NK-92 treated with Interleukin-12 subunit alpha and Interleukin-12 subunit beta, amount 100 ng/mL, for 24 hours (cell line): Measurements from ENCODE around the gene ANXA2R.
"Not testable (repeated sequence)": the region's sequence is repeated elsewhere in the genome, so short reads cannot be mapped to it uniquely, and the experiment has no call there.

ENCODE experiments used
- DNase-seq: peaks from one replicate; lab custom pipeline; 2025; lab: John Stamatoyannopoulos, UW

Gene ANXA2R

DNA sequence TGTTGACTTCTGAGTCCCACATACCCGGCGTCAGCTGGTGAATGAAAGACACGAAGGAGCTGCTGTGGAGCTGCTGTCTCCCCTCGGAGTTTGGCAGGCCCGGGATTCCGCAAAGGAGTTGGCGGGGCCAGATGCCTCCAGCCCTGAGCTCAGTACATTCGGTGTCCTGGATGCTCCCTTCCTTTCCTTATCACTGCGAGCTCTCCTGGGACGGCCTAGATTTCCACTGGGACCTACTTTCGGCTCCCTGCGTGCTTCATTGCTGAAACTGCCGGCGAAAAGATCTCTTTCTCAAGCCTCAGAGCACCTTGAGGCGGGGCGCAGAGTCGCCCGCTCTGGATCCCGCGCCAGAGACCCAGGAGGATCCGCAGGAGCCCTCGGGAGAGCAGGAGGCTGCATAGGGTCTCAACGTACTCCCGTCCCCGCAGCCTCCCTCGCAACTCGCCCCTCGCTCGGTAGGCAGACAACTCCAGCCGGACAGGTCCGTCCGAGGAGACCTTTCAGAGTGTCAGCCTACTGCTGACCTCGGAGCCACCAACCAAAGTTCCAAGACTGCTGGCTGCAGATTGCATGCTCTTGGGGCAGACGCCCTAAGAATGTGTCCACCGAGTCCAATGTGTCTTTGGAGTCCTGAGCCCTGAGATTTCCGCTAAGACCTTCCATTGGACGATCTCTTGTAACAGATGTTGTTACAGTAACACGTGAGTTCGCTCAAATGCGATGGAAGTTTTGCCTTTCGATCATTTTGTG is 6.1 kb downstream of the ANXA2R start:
- no peak for DNase-seq

DNA sequence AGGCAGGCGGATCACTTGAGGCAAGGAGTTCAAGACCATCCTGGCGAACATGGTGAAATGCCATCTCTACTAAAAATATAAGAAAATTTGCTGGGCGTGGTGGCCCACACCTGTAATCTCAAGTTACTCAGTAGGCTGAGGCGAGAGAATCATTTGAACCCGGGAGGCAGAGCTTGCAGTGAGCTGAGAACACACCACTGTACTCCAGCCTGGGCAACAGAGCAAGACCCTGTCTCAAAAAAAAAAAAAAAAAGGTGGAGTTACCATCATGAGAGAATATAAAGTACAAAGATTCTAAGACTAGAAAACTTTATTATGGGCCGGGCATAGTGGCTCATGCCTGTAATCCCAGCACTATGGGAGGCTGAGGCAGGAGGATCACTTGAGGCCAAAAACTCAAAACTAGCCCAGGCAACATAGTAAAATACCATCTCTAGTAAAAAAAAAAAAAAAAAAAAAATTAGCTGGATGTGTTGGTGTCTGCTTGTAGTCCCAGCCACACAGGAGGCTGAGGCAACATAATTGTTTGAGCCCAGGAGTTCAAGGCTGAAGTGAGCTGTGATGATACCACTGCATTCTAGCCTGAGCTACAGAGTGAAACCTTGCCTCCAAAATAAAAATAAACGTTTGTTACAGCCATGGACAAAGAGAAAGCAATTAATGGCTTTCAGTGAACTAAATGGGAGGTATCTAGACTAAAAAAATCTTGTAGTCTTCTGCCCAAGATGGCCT is 12.9 kb downstream of the ANXA2R start:
- no peak for DNase-seq

DNA sequence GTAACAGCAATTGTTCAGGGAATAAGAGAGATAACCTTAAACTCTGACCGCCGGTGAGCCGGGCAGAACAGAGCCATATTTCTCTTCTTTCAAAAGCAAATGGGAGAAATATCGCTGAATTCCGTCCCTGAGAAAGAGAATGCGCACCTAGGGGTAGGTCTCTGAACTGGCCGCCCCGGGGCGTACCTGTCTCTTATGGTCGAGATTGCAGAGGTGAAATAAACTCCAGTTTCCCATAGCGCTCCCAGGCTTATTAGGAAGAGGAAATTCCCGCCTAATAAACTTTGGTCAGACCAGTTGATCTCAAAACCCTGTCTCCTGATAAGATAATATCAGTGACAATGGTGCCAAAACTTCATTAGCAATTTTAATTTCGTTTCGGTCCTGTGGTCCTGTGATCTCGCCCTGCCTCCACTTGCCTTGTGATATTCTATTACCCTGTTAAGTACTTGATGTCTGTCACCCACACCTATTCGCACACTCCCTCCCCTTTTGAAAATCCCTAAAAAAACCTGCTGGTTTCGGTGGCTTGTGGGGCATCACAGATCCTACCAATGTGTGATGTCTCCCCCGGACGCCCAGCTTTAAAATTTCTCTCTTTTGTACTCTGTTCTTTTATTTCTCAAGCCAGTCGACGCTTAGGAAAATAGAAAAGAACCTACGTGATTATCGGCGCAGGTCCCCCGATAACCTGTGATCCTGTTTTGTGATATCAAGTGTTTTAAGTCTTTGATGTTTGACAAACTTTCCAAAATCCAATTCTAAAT is 14.8 kb downstream of the ANXA2R start:
- DNase-seq = not testable (repeated sequence)

DNA sequence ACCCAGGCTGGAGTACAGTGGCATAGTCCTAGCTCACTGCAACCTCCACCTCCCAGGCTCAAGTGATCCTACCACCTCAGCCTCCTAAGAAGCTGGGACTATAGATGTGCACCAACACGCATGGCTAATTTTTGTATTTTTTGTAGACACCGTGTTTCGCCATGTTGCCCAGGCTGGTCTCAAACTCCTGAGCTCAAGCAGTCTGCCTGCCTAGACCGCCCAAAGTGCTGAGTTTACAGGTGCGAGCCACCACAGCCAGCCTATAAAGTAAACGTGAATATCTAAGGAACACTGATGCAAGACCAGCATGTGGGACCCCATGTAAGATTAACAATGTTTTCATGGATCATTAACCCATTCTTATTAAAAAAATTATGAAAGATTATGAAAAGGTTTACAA is 15.9 kb downstream of the ANXA2R start:
- DNase-seq = no peak

DNA sequence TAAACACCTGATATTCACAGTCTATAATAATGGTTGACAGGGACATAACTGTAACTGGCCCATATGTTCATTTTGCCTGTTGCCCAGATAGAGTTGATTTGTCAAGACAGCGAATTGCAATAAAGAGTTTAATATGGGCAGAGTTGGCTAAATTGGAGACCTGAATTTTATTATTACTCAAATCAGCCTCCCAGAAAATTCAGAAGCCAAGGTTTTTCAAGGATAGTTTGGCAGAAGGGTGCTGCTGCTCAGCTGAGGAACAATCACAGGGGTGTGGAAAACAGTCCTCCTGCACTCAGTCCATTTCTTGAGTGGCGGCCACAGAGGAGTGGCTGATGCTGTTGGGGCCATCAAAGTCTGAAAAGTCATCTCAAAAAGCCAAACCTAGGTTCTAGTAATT is 19.0 kb downstream of the ANXA2R start:
- no peak for DNase-seq

DNA sequence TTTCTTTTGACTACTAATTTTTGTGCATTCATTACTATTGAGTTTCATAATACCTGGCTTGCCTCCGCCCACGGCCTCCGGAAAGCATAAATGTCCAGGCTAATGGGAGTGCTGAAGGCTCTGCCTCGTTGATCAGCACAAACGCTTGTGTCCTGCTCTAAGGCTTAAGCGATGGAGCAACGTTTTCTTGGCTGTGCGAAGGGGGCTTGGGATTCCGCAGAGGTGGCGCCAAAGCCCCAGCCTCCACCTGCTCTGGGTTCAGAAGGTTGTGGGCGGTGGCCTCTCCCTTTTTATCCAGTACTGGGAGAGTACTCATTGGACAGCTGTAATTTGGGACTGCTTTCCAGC is 19.7 kb downstream of the ANXA2R start:
- DNase-seq = no peak

DNA sequence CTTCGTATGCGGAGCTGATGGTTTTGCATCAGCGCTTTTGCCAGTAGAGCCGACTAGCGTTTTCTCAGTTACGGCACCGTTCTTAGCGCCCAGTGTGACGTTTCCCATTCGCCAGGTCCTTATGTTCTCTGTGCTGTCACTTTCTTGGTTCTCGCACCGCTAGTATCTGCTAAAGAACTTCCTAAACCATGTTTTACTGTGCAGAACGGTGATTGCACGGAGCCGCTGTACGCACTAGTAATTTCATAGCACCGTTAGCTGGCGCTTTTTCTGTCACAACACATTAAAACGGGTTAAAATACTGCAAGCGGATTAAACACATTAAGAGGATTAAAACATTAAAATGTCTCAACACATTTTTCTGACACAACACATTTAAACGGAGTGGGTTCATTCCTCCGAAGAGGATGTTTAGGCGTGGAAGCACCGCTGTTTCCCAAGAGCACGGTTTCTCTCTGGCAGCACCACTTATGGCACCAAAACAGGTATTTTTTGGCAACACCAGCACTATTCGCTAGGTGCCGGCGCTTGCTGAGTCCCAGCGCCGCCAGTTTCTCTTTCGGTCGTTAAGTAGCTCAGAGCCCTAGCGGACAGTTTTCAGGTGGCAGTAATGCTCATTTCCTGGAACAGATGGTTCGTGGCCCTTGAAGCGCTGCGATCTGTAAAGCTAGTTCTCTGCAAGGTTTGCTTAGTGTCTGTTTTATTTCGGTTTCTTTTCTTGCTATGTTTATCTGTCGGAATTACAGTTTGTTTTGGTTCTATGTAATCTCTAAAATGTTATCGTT is 20.3 kb downstream of the ANXA2R start:
- peak; percentile 73 for DNase-seq

DNA sequence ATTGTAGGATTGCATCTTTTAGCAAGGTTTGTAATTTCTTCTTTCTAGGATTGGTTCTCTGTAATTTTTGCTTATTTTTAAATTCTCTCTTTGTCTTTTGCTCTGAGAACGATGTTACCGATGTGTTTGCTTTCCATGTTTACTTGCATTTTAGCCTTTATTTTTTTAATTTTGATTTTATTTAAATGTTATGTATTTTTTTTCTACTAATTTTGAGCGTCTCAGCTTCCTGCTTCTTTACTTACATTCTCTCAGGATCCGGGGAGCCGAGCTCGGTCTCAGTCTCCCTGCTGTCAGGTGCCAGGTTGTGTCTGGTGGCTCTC is 20.9 kb downstream of the ANXA2R start:
- no peak for DNase-seq

DNA sequence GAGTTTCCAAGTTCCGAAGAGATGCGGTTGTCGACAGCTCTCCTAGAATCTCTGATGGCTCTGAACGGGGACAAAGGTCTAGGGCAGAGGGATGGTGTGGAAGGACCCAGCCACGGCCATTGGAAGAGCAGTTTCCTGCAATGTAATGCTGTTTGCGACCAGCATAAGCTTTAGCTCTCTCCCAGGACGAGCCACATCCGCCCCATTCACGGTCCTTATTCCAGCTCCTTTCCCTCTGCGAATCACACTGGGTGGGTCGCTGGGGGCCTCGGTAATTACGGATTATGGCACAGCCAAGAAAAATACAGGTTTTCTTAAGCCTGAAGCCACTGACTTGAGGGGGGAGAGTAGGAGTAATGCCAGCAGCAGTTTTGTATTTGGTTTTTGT is 22.7 kb downstream of the ANXA2R start:
- DNase-seq = no peak

DNA sequence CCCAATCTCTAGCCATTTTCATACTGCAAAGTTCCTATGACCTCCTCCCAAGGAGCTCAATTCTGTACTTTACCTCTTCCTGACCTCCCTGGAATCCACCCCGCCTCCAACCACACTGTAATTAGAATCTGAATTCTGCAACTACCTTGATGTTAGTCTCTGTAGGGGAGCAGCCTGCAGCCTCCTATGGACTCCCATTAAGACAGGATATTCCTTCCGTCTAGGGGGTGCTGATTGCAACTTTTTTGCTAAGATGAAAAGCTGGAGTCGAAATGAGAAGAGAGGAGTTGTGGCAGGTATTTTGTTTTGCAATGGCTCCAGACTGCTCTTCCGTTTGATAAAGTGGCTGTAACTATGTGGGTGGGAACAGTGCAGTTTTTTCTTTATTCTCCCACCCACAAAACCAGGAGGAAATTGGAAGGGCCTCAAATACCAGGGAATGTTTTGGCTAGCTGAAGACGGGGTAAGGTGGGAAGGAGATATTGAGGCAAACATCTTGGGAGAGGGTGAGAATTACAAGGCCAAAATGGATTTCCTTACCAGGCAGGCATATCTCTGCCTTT is 23.8 kb downstream of the ANXA2R start:
- DNase-seq = no peak

DNA sequence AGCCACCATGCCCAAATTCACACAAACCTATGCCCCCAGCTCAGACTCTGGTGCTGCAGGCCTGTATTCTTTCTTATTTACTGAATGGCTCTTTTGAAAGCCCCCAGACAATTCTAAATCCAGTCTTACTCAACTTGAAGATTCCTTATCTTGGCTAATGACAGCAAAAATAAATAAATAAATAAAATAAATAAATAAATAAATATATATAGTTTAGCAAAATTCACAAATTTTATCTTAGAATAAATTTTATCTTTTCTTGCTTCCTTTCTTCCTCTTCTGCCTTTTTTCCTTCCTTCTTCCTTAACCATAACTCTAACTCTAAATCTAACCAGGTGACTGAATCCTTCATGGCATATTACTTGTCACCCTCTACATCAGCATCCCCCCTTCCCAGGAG is 25.6 kb downstream of the ANXA2R start:
- DNase-seq = no peak

DNA sequence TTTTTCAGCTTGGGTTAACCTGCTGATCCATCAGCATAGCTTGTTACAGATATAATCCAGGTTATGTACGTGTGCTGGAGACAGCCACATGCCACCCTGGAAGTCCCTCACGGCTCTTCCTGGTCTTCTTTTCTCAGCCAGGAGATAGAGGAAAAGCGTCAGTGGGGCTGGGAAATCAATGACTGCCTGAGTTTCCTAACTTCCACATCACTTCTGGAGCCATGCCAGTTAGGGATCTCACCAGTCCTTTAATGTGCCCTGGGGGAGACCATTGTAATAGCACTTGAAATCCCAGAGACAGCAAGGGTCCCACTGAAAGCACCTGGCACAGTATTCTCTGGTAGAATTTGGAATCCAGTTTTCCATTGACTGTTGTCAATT is 29.2 kb downstream of the ANXA2R start:
- no peak for DNase-seq

DNA sequence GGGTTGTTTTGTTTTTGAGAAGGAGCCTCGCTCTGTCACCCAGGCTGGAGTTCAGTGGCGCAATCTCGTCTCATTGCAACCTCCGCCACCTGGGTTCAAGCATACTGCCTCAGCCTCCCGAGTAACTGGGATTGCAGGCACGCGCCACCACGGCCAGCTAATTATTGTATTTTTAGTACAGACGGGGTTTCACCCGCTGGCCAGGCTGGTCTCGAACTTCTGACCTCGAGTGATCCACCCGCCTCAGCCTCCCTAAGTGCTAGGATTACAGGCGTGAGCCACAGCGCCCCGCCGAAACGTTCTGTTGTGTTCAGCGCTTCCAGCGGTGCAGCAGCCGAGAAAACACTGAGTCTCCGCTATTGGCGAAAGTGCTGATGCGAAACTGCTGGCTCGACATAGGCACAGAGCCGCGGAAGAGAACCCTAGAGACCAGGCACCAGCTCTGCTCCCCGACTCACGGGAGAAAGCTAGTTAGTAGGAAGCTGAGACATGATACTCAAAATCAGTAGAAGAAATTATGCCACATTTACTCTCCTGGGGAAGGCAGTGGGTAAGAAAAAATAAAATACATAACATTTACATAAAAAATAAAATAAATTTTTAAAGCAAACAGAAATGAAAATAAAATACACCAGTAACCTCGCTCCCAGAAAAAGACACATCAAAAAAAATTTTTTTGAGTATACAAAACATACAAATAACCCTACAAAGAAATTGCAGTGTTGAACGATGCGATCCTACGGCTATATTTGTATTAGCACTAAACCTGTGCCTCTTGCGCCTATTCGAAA is 31.6 kb downstream of the ANXA2R start:
- DNase-seq = peak; percentile 76

DNA sequence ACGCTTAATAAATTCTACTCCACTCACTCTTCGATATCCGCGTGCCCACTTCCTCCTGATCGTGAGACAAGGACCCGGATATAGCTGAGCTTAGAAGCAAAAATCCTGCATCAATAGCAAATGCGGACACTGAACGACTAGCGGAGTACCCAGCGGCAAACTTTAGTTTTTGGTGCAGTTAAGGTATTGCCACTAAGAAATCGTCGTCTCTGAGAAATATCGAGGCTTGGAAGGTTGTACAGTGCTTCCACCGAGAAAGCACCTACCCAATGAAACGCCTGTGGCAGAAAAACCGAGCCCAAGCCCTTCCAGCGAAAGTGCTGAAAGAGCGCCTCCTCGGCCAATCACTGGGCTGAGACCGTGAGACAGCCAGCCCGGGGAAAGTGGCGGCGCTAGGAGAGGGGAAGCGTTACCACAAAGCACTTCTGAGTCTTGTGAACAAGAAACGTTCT is 32.2 kb downstream of the ANXA2R start:
- peak; percentile 78 for DNase-seq

DNA sequence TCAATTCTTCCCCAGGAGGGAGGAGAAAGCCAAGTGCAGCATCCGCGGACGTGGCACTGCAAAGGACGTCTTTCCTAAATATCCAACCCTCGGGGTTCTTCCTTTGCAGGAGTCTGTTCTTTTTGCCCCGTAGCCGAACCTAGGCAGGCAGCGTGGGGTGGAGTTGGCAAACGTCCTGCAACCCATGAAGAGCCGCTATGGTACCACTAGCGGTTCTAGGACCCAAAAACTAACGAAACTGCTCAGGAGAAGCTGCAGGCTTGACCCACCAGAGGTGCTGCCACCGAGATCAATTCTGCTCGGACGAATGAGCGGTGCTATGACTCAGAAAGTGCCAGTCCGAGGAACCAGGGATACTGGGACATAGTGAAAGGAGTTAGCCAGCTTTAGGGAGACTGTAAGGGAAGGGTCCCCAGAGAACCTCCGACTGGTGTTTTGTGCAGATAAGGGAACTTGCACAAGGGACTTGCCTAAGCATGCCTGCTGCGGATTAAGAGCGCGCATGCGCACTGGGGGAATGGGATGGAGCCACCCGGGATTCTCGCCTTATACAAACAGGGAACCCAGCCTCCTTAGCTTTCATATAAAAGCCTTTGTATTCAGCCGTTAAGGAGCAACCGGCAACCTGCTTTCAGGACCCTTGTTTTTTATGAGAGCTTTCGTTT is 32.7 kb downstream of the ANXA2R start:
- peak; percentile 67 for DNase-seq

DNA sequence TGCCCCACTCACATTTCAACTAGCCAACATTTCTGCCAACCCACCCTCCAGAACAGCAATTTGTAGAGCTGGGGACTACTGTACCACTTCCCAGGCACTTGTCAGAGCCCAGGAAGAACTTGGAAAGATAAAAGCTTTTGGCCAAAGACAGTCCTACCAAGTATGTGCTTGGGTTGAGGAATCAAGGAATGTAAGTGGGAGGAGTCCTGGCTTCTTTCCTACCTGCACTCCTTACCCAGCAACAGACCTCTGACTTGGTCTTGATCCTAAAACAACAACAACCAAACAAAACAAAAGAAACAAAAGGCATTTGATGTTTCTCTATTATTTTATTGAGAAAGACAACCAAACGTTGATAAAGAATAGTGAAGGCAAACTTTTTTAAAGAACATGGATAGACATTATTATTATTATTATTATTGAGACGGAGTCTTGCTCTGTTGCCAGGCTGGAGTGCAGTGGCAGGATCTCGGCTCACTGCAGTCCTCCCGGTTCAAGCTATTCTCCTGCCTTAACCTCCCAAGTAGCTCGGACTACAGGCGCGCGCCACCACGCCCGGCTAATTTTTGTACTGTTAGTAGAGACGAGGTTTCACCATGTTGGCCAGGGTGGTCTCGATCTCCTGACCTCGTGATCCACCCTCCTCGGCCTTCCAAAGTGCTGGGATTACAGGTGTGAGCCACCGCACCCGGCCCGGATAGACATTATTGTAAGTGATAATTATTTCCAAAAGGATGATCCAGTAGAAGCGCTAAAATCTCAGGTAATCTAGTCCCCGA is 33.5 kb downstream of the ANXA2R start:
- DNase-seq = no peak

DNA sequence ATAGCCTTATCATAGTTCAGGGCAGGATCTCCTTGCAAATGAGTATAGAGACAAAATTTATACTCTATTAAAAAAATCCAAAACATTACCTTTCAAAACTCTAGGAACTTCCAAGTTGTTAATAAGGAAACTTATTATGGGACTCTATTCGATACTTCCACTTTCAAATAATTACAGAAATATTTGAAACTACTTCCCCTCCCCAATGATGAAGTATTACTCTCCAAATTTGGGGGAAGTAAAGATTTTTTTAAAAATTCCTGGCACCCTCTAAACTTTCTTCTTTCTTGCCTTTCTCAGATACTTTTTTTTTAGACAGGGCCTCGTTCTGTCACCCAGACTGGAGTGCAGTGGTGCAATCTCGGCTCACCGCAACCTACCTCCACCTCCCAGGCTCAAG is 35.1 kb downstream of the ANXA2R start:
- no peak for DNase-seq

DNA sequence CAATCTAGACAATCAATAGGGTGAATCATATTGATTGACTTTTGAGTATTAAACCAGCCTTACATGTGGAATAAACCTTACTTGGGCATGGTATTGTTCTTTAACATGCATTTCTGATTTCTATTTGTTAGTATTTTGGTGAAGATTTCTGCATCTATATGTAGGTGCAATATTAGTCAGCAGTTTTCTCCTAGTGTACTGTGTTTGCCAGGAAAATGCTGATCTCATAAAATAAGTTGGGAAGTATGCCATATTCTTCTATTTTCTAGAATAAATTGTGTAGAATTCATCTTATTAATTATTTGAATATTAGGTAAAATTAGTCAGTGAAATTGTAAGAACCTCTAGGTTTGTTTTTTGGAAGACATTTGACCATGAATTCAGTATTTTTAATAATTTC is 38.4 kb downstream of the ANXA2R start:
- DNase-seq = no peak

DNA sequence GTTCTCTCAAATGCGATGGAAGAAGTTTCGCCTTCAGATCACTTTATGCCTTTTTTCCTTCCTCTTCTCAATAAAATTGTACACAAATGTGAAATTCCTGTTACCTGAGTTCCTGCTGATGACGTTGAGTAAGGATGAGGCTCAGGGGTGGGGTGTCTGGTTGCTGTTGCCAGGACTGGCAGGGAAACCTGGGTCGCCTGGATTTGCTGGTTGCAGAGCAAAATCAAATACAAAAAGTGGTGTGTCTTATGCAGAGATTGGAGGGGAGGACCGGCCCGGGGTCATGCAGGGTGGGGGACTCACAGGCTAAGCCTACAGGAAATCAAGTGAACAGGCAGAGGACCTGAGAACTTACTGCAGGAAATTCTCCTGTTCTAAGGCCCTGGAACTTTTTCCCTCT is 39.2 kb downstream of the ANXA2R start:
- no peak for DNase-seq
